PC-3 (cell line): ENCODE measurements around the gene CYP2R1.

Experiments
- EZH2 ChIP-seq: fragments of 300-600 bp; sonication (generic); IDR thresholded peaks from one replicate; pipeline ENCODE4 v1.6.1; 2017; ENCODE audit warnings: antibody characterized with exemption, mild to moderate bottlenecking, low read length; ENCODE audit not compliant: unreplicated experiment
- EZH2phosphoT487 ChIP-seq: fragments of 300-600 bp; sonication (generic); IDR thresholded peaks from 2 replicates; pipeline ENCODE4 v1.6.1; 2018; ENCODE audit warnings: mild to moderate bottlenecking, antibody characterized with exemption, low read length, borderline replicate concordance
- TF ChIP-seq, protein P1 (sequence below): fragments of 300-600 bp; sonication (generic); conservative IDR thresholded peaks from 2 replicates; pipeline ENCODE4 v1.5.1; 2017; ENCODE audit warnings: antibody characterized with exemption, low read depth, mild to moderate bottlenecking, low read length

DNA sequence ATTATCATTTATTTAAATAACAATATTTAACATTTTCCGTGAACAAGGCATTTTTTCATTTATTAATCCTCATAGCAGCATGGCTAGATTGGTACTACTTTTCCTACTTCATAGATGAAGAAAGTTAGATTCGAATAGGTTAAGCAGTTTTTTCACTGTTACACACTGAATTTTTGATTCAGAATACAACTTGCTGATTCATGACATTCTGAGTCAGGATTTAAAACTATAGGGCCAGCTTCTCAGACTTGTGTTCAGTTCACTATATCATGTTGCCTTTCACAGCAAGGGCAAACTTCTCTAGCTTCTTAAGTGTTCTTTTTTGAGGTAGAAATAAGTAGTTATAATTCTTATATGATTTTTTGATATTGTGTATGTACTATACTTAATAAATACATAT, 31.5 kb downstream of the CYP2R1 start:
- TF ChIP-seq, protein P1, sequence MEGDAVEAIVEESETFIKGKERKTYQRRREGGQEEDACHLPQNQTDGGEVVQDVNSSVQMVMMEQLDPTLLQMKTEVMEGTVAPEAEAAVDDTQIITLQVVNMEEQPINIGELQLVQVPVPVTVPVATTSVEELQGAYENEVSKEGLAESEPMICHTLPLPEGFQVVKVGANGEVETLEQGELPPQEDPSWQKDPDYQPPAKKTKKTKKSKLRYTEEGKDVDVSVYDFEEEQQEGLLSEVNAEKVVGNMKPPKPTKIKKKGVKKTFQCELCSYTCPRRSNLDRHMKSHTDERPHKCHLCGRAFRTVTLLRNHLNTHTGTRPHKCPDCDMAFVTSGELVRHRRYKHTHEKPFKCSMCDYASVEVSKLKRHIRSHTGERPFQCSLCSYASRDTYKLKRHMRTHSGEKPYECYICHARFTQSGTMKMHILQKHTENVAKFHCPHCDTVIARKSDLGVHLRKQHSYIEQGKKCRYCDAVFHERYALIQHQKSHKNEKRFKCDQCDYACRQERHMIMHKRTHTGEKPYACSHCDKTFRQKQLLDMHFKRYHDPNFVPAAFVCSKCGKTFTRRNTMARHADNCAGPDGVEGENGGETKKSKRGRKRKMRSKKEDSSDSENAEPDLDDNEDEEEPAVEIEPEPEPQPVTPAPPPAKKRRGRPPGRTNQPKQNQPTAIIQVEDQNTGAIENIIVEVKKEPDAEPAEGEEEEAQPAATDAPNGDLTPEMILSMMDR: no peak
- no peak for TF ChIP-seq EZH2phosphoT487
- TF ChIP-seq EZH2: no peak
